Measurements from ENCODE around the gene VTI1A. TPM values are rescaled to one million over a fixed set of nuclear protein-coding genes. Genes with fewer than 3 reads are reported as not detected.

The VTI1A gene
- total and polyA plus RNA-seq, 2 of the 13 experiments (the other 11 are each of a cell fraction or from before 2014, with no cell fraction given) = 11.7 to 32.7 TPM

DNA sequence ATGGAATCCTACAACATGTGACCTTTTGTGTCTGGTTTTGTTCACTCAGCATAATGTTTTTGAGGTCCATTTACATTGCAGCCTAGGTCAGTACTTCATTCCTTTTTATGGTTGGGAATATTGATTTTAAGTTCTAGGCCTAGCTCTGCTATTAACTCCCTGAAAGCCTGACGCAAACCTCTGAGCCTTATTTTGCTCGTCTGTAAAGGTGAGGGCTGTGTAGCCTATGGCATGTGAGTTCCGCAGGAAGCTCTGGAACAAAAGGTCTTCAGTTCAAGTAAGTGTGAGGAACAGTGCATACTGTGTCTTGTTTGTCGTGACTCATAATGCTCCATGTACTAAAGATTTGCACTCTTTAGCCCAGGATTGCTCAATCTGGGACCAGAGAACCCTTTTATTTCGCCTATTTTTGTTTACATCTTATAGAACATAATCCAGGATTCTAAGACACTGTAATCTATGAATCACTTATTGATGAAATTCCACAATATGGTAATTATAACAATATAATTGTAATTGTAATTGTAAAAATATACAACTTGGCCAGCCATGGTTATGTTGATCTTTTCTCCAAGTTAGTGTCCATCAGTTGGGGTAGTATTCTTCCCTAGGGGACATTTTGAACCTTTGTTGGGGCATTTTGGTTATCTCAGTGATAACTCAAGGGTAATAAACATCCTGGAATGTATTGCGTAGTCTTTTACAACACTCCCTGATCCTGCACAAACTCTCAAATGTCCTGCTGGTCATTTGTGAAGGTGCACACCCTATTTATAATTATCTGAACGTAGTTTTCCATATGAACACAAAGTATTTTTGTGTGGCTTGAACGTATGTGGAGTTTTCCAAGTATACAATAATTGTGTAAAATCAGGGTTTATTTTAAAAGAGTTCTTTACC, 184.7 kb downstream of the VTI1A start (continued):
- TF ChIP-seq, protein P1, sequence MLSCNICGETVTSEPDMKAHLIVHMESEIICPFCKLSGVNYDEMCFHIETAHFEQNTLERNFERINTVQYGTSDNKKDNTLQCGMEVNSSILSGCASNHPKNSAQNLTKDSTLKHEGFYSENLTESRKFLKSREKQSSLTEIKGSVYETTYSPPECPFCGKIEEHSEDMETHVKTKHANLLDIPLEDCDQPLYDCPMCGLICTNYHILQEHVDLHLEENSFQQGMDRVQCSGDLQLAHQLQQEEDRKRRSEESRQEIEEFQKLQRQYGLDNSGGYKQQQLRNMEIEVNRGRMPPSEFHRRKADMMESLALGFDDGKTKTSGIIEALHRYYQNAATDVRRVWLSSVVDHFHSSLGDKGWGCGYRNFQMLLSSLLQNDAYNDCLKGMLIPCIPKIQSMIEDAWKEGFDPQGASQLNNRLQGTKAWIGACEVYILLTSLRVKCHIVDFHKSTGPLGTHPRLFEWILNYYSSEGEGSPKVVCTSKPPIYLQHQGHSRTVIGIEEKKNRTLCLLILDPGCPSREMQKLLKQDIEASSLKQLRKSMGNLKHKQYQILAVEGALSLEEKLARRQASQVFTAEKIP (CRISPR knock-in tag; IDR thresholded peaks at IDR 0.05; ENCODE audit: borderline replicate concordance) = no peak
- TF ChIP-seq TOE1 (CRISPR knock-in tag; IDR thresholded peaks at IDR 0.05) (no peak), CBX5 (CRISPR knock-in tag; IDR thresholded peaks at IDR 0.05; ENCODE audit: borderline replicate concordance) (peak; percentile 81; the same call in 1 of the 2 replicates), GATAD1 (CRISPR knock-in tag; IDR thresholded peaks at IDR 0.05) (peak; percentile 72), ZNF264 (CRISPR knock-in tag; IDR thresholded peaks at IDR 0.05) (peak; percentile 69; the same call in 1 of the 2 replicates), SAP130 (CRISPR knock-in tag; IDR thresholded peaks at IDR 0.05; ENCODE audit: low read depth) (peak; percentile 78), ZMYM3 (CRISPR knock-in tag; IDR thresholded peaks at IDR 0.05) (peak; percentile 76; the same call in 1 of the 2 replicates), ZSCAN9 (CRISPR knock-in tag; IDR thresholded peaks at IDR 0.05; ENCODE audit: borderline replicate concordance) (0 out of 2 replicates have a peak, but pooled peaks have one; percentile 18), SMAD9 (CRISPR knock-in tag; IDR thresholded peaks at IDR 0.05) (no peak), MIXL1 (CRISPR knock-in tag; IDR thresholded peaks at IDR 0.05) (peak; percentile 91), IRF2 (CRISPR knock-in tag; IDR thresholded peaks at IDR 0.05) (peak; percentile 79; the same call in 1 of the 2 replicates), RXRB (CRISPR knock-in tag; IDR thresholded peaks at IDR 0.05; ENCODE audit: borderline replicate concordance) (peak; percentile 89), ZIK1 (CRISPR knock-in tag; IDR thresholded peaks at IDR 0.05; ENCODE audit: borderline replicate concordance, low read depth) (no peak)
- TF ChIP-seq, protein P2, sequence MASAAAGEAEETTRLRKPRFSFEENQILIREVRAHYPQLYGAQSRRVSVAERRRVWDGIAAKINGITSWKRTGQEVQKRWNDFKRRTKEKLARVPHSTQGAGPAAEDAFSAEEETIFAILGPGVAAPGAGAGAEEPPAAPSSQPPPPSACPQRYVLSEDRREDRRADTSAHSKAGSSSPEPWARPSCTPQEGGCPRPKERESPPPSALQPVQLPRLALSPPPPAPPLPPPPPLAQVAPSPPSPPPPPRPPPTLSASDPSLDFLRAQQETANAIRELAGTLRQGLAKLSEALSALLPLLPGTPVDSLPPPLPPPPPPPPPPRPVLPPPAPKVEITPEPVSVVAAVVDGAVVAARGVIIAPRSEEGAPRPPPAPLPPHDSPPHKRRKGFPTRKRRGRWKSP (CRISPR knock-in tag; IDR thresholded peaks at IDR 0.05) = peak; percentile 54; the same call in 1 of the 2 replicates
- TF ChIP-seq, protein P3, sequence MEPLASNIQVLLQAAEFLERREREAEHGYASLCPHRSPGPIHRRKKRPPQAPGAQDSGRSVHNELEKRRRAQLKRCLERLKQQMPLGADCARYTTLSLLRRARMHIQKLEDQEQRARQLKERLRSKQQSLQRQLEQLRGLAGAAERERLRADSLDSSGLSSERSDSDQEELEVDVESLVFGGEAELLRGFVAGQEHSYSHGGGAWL (CRISPR knock-in tag; IDR thresholded peaks at IDR 0.05) = no peak
- TF ChIP-seq, protein P4, sequence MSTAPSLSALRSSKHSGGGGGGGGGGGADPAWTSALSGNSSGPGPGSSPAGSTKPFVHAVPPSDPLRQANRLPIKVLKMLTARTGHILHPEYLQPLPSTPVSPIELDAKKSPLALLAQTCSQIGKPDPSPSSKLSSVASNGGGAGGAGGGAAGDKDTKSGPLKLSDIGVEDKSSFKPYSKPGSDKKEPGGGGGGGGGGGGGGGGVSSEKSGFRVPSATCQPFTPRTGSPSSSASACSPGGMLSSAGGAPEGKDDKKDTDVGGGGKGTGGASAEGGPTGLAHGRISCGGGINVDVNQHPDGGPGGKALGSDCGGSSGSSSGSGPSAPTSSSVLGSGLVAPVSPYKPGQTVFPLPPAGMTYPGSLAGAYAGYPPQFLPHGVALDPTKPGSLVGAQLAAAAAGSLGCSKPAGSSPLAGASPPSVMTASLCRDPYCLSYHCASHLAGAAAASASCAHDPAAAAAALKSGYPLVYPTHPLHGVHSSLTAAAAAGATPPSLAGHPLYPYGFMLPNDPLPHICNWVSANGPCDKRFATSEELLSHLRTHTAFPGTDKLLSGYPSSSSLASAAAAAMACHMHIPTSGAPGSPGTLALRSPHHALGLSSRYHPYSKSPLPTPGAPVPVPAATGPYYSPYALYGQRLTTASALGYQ (CRISPR knock-in tag; IDR thresholded peaks at IDR 0.05) = 0 out of 2 replicates have a peak, but pooled peaks have one; percentile 80
- TF ChIP-seq, protein P5, sequence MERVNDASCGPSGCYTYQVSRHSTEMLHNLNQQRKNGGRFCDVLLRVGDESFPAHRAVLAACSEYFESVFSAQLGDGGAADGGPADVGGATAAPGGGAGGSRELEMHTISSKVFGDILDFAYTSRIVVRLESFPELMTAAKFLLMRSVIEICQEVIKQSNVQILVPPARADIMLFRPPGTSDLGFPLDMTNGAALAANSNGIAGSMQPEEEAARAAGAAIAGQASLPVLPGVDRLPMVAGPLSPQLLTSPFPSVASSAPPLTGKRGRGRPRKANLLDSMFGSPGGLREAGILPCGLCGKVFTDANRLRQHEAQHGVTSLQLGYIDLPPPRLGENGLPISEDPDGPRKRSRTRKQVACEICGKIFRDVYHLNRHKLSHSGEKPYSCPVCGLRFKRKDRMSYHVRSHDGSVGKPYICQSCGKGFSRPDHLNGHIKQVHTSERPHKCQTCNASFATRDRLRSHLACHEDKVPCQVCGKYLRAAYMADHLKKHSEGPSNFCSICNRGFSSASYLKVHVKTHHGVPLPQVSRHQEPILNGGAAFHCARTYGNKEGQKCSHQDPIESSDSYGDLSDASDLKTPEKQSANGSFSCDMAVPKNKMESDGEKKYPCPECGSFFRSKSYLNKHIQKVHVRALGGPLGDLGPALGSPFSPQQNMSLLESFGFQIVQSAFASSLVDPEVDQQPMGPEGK (CRISPR knock-in tag; IDR thresholded peaks at IDR 0.05) = peak; percentile 37; the same call in 1 of the 2 replicates

Data from HepG2 (cell line).